ENCODE measurements around the gene MACROD2.

The MACROD2 gene

GRCh38 chr20:16005915-16006493 lies 2010.7 kb downstream of the MACROD2 start (continued):
- TF ChIP-seq ZFP30 (CRISPR knock-in tag; IDR thresholded peaks at IDR 0.05) (no peak), ARNTL (CRISPR knock-in tag; IDR thresholded peaks at IDR 0.05; ENCODE audit: borderline replicate concordance, low read depth) (no peak), ESRRG (CRISPR knock-in tag; IDR thresholded peaks at IDR 0.05) (no peak), RARB (CRISPR knock-in tag; IDR thresholded peaks at IDR 0.05) (no peak), POU6F1 (CRISPR knock-in tag; IDR thresholded peaks at IDR 0.05; ENCODE audit: borderline replicate concordance, low read depth) (no peak), OSR1 (CRISPR knock-in tag; IDR thresholded peaks at IDR 0.05) (no peak), ISL1 (CRISPR knock-in tag; IDR thresholded peaks at IDR 0.05) (no peak), ZNF8 (CRISPR knock-in tag; IDR thresholded peaks at IDR 0.05) (no peak)

GRCh38 chr20:16007164-16007563 lies 2011.8 kb downstream of the MACROD2 start:
- TF ChIP-seq TCF4 (CRISPR knock-in tag; IDR thresholded peaks at IDR 0.05; ENCODE audit: borderline replicate concordance): no peak
- TF ChIP-seq GLIS3 (CRISPR knock-in tag; IDR thresholded peaks at IDR 0.05): no peak
- TF ChIP-seq ARNTL (CRISPR knock-in tag; IDR thresholded peaks at IDR 0.05; ENCODE audit: borderline replicate concordance, low read depth): no peak
- no peak for TF ChIP-seq CREB5 (CRISPR knock-in tag; IDR thresholded peaks at IDR 0.05; ENCODE audit: low read depth)
- no peak for TF ChIP-seq ZC3H10 (CRISPR knock-in tag; IDR thresholded peaks at IDR 0.05)
- no peak for TF ChIP-seq POU6F1 (CRISPR knock-in tag; IDR thresholded peaks at IDR 0.05; ENCODE audit: borderline replicate concordance, low read depth)
- TF ChIP-seq TSHZ2 (CRISPR knock-in tag; IDR thresholded peaks at IDR 0.05): no peak
- no peak for TF ChIP-seq ZFP3 (CRISPR knock-in tag; IDR thresholded peaks at IDR 0.05)
- TF ChIP-seq PATZ1 (CRISPR knock-in tag; IDR thresholded peaks at IDR 0.05; ENCODE audit: borderline replicate concordance): no peak
- no peak for TF ChIP-seq SNAI2 (CRISPR knock-in tag; IDR thresholded peaks at IDR 0.05)
- no peak for ATAC-seq

GRCh38 chr20:16007962-16008361 lies 2012.6 kb downstream of the MACROD2 start:
- ATAC-seq: no peak
- TF ChIP-seq ZNF70 (CRISPR knock-in tag; IDR thresholded peaks at IDR 0.05) (no peak), ISL1 (CRISPR knock-in tag; IDR thresholded peaks at IDR 0.05) (no peak), ZFP30 (CRISPR knock-in tag; IDR thresholded peaks at IDR 0.05) (no peak), ZNF565 (CRISPR knock-in tag; conservative IDR thresholded peaks at IDR 0.05; ENCODE audit: low read depth) (no peak), ZC3H10 (CRISPR knock-in tag; IDR thresholded peaks at IDR 0.05) (no peak), ZNF8 (CRISPR knock-in tag; IDR thresholded peaks at IDR 0.05) (no peak), TOX (CRISPR knock-in tag; IDR thresholded peaks at IDR 0.05; ENCODE audit: borderline replicate concordance) (no peak), POU6F1 (CRISPR knock-in tag; IDR thresholded peaks at IDR 0.05; ENCODE audit: borderline replicate concordance, low read depth) (no peak), ESRRG (CRISPR knock-in tag; IDR thresholded peaks at IDR 0.05) (no peak), ZFP3 (CRISPR knock-in tag; IDR thresholded peaks at IDR 0.05) (no peak), CSDC2 (CRISPR knock-in tag; IDR thresholded peaks at IDR 0.05) (no peak), SNAI2 (CRISPR knock-in tag; IDR thresholded peaks at IDR 0.05) (no peak), TCF4 (CRISPR knock-in tag; IDR thresholded peaks at IDR 0.05; ENCODE audit: borderline replicate concordance) (no peak), OSR1 (CRISPR knock-in tag; IDR thresholded peaks at IDR 0.05) (no peak)
